CD1c-positive myeloid dendritic cell (primary cell): Measurements from ENCODE around the gene FLOT1.

Source experiments
- DNase-seq: peaks from one replicate; pipeline ENCODE4 v3.0.0-alpha.2; 2016; ENCODE audit errors: extremely low spot score

Gene FLOT1

GRCh38 chr6:30679765-30680535 lies 62.5 kb downstream of the FLOT1 start:
- DNase-seq, result no peak

DNA sequence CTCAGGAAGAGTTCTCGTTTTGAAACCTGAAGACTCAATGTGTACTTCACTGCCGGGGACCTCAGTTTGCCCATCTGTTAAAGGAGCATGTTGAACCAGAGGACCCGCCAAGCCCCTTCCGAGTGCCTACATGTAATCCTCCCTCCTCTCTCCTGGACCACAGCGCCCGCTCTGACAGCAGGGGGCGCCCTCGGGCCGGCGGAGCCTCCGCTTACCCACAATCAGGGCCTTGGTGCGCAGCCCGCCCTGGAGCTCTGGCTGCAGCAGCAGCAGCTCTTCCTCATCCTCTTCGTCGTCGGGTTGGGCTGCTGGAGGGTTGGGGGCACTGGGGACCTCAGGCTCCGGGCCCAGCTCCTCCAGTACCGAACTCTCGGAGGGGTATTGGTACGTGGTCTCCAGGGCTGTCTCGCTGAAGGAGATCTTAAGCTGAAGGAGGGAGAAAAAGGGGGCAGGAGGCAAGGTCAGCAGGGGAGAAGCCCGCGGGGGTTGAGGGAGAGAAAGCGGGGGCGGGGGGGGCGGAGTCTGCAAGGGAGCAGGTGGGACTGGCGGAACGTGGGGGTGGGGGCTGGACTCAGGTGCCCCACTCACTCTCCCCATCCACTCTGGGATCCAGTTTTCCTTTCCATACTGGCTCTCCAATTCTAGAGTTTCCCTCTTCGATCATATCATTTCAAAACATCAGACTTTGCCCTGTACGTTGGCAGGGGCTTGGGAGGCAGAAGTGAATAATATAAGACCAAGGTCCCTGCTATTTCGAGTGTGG lies 63.3 kb downstream of the FLOT1 start:
- DNase-seq, result peak; percentile 91
